MM.1S (cell line): Measurements from ENCODE around the gene KCND2.

Experiments used
- CTCF ChIP-seq: fragments of 300-600 bp; sonication (generic); IDR thresholded peaks from 2 replicates; pipeline ENCODE4 v1.5.1; 2016; ENCODE audit warnings: antibody characterized with exemption, low read length, mixed read lengths
- EZH2 ChIP-seq: fragments of 300-600 bp; sonication (generic); optimal IDR thresholded peaks from 2 replicates; pipeline ENCODE3; 2017; ENCODE audit warnings: low read depth, mild to moderate bottlenecking, antibody characterized with exemption, low read length, mixed read lengths
- EZH2phosphoT487 ChIP-seq: fragments of 300-600 bp; sonication (generic); IDR thresholded peaks from 2 replicates; pipeline ENCODE4 v1.6.1; 2018; ENCODE audit warnings: antibody characterized with exemption, low read length

GRCh38 chr7:120797026-120797645 is 524.2 kb downstream of the KCND2 start:
- TF ChIP-seq CTCF = no peak
- TF ChIP-seq EZH2phosphoT487 = no peak
- TF ChIP-seq EZH2 = no peak
